Activated naive CD4-positive, alpha-beta T cell treated with anti-CD3 and anti-CD28 coated beads, Interleukin-2, amount 10 ng/mL, durations not matched to agents 7 days and 5 days (primary cell): ENCODE results near the gene CEMP1.

ENCODE experiments used
- CTCF ChIA-PET: fragments of 350-600 bp; sonication (Branson Sonifier 250); formaldehyde crosslinking; loops from one replicate; lab custom pipeline; 2021; ENCODE audit warnings: antibody characterized with exemption; lab: Charles Lee
- DNase-seq: peaks from one replicate; pipeline ENCODE4 v3.0.0-alpha.2; 2020
- H3K27ac Mint-ChIP-seq: one replicate; pipeline ENCODE4 v1.8.0; 2021; ENCODE audit warnings: mild to moderate bottlenecking, moderate library complexity, mixed read lengths
- H3K27me3 Mint-ChIP-seq: one replicate; pipeline ENCODE4 v1.8.0; 2021; ENCODE audit warnings: mild to moderate bottlenecking, mixed read lengths
- H3K36me3 Mint-ChIP-seq: one replicate; pipeline ENCODE4 v1.8.0; 2021; ENCODE audit warnings: mixed read lengths
- H3K4me1 Mint-ChIP-seq: one replicate; pipeline ENCODE4 v1.8.0; 2021; ENCODE audit warnings: mixed read lengths
- H3K4me3 Mint-ChIP-seq: one replicate; pipeline ENCODE4 v1.8.0; 2021; ENCODE audit warnings: mild to moderate bottlenecking, moderate library complexity, mixed read lengths
- H3K9me3 Mint-ChIP-seq: one replicate; pipeline ENCODE4 v1.8.0; 2021; ENCODE audit warnings: mixed read lengths

CEMP1 gene

GRCh38 chr16:2496223-2497115 is 34.7 kb downstream of the CEMP1 start:
- Mint-ChIP-seq H3K36me3 (no peaks in the 10 kb centered on the region), H3K27ac (no peak overlapping the region)
- CTCF ChIA-PET = interaction anchor here (1.1 kb wide), 1 partner anchor 15 kb away, joined by 4 read pairs; no protein-coding TSS in a partner anchor

GRCh38 chr16:2495041-2495440 is 36.2 kb downstream of the CEMP1 start:
- Mint-ChIP-seq H3K27ac (no peak overlapping the region), H3K4me3 (no peak overlapping the region), H3K36me3 (no peaks in the 10 kb centered on the region), H3K4me1 (no peaks in the 10 kb centered on the region), H3K27me3 (no peaks in the 10 kb centered on the region), H3K9me3 (no peaks in the 10 kb centered on the region)
- CTCF ChIA-PET = interaction anchor here (1.1 kb wide), 1 partner anchor 16 kb away, joined by 4 read pairs; no protein-coding TSS in a partner anchor
- DNase-seq = no peak

More at GRCh38 chr16:2496223-2497115, 34.7 kb downstream of the CEMP1 start:
- Mint-ChIP-seq H3K4me3 (no peak overlapping the region), H3K4me1 (no peaks in the 10 kb centered on the region), H3K27me3 (no peaks in the 10 kb centered on the region), H3K9me3 (no peaks in the 10 kb centered on the region)
- DNase-seq = no peak

DNA sequence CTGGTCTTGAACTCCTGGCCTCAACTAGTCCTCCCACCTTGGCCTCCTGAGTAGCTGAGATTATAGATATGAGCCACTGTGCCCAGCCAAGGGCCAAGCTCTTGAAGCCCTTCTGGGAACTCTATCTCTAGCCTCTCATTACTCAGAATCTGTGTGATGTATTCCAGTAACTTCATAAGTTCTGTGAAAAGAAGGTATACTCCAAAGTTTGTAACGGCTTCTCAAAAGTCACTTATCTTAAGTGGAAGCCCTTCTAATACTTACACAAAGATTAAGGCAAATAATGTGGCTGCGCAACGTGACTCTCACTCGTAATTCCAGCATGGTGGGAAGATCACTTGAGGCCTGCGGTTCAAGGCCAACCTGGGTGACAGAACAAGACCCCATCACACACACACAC is 36.6 kb downstream of the CEMP1 start:
- Mint-ChIP-seq H3K36me3 (no peaks in the 10 kb centered on the region), H3K4me3 (no peak overlapping the region), H3K4me1 (no peaks in the 10 kb centered on the region), H3K27me3 (no peaks in the 10 kb centered on the region), H3K9me3 (no peaks in the 10 kb centered on the region), H3K27ac (no peak overlapping the region)
- CTCF ChIA-PET = interaction anchor here (1.3 kb wide), 1 partner anchor 65 kb away, joined by 3 read pairs; no protein-coding TSS in a partner anchor
- no peak for DNase-seq

GRCh38 chr16:2493605-2494004 is 37.6 kb downstream of the CEMP1 start:
- DNase-seq = no peak
- H3K4me3 Mint-ChIP-seq = no peak overlapping the region
- no peaks in the 10 kb centered on the region for H3K36me3 Mint-ChIP-seq
- CTCF ChIA-PET = interaction anchor here (1.3 kb wide), 1 partner anchor 64 kb away, joined by 3 read pairs; no protein-coding TSS in a partner anchor
- no peaks in the 10 kb centered on the region for H3K27me3 Mint-ChIP-seq
- no peaks in the 10 kb centered on the region for H3K9me3 Mint-ChIP-seq
- no peak overlapping the region for H3K27ac Mint-ChIP-seq
- H3K4me1 Mint-ChIP-seq = no peaks in the 10 kb centered on the region

- peaks cover 2% of the 10 kb centered on the region for H3K27me3 Mint-ChIP-seq
- DNase-seq = no peak
- peaks cover 9% of the 10 kb centered on the region for H3K4me1 Mint-ChIP-seq
- H3K27ac Mint-ChIP-seq = no peak overlapping the region
- no peaks in the 10 kb centered on the region for H3K9me3 Mint-ChIP-seq
- CTCF ChIA-PET = interaction anchor here (2.0 kb wide), 1 partner anchor 9 kb away, joined by 6 read pairs; no protein-coding TSS in a partner anchor
- no peaks in the 10 kb centered on the region for H3K36me3 Mint-ChIP-seq
- H3K4me3 Mint-ChIP-seq = no peak overlapping the region
Measured at GRCh38 chr16:2492292-2492691, 38.9 kb downstream of the CEMP1 start.

DNA sequence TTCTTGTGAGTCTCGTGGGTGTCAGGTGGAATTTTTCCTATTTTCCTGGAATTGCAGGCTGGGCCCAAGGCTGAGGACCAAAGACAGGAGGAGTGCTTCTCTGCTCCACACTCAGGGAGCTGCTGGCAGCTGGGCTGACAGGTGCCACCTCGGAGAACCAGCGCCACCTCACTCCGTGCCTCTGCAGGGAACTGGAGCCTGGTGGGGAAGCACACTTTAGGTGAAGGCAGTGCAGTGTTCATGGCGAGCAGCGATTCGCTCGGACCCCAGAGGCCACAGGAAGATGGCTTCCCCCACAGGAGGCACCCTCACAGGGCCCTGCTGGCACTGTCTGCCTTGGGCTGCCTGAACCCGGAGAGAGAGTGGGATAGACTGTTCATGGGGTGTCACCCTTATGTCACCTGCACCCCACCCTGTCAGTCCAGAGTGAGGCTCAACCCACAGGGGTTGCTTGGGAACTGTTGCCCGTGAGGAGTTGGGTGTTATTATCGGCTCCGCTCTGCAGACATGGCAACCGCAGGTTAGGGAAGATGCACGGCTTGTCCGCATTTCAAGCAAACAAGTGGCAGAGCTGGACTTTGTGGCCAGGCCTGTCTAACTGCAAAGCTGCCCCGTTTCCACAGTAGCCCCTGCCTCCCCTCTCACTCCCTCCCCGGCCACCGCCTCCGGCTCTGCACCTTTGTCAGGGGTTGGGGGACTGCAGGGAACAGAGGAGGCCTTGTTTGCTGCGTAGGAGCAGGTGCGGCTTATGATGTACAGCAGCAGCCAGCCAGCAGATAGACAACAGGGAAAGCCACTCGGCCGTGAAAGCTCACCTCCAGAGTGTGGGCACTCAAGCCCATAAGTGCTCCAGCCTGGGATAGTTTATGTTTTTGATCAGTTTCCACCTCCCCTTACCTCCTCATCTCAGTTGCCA is 40.8 kb downstream of the CEMP1 start:
- Mint-ChIP-seq H3K9me3 (no peaks in the 10 kb centered on the region), H3K36me3 (no peaks in the 10 kb centered on the region), H3K27ac (peak overlapping the region; percentile 49), H3K4me1 (peaks cover 18% of the 10 kb centered on the region), H3K27me3 (peaks cover 7% of the 10 kb centered on the region), H3K4me3 (no peak overlapping the region)
- CTCF ChIA-PET = no interaction called here
- DNase-seq = no peak

- H3K27ac Mint-ChIP-seq = no peak overlapping the region
- no peak overlapping the region for H3K4me3 Mint-ChIP-seq
- H3K36me3 Mint-ChIP-seq = no peaks in the 10 kb centered on the region
- H3K4me1 Mint-ChIP-seq = peaks cover 20% of the 10 kb centered on the region
- CTCF ChIA-PET = interaction anchor here (0.6 kb wide), 1 partner anchor 335 kb away, joined by 3 read pairs; no protein-coding TSS in a partner anchor
- peaks cover 7% of the 10 kb centered on the region for H3K27me3 Mint-ChIP-seq
- no peak for DNase-seq
- H3K9me3 Mint-ChIP-seq = no peaks in the 10 kb centered on the region
Measured at GRCh38 chr16:2489581-2489980, 41.6 kb downstream of the CEMP1 start.

DNA sequence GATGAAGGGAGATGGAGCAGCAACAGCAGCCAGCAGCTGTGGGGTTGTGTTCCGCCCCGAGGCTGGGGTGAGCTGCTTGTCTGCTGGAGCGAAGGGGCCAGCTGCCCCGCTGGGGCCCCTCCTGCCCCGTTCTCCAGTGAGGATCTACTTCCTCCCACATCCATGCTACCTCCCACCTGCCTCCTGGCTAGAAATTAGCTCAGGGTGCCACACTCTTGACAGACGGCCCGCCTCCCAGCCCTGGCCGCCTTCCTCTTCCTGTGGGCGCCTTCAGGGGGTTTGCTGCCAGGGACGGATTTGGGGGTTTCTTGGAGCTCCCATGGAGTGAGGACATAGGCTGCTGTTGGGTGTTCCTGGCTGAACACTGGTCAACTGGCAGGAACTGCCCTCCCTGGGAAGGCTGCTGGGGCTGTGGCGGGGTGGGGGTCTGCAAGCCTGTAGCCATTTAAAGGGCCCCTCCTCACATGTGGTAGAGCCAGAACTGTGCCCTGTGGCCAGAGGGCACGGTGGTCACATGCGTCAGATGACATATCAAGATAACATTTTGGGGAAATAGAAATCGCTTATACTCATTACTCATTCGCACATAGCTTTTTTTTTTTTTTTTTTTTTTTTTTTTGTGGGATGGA is 43.2 kb downstream of the CEMP1 start:
- Mint-ChIP-seq H3K36me3 (no peaks in the 10 kb centered on the region), H3K9me3 (no peaks in the 10 kb centered on the region), H3K4me1 (peaks cover 20% of the 10 kb centered on the region), H3K27me3 (peaks cover 7% of the 10 kb centered on the region), H3K4me3 (no peak overlapping the region), H3K27ac (no peak overlapping the region)
- CTCF ChIA-PET = interaction anchor here (0.9 to 1.6 kb wide), 4 partner anchors 13 to 293 kb away, joined by 3 to 5 read pairs (median 4); partner anchors contain the start of gene ABCA3
- DNase-seq = no peak

DNA sequence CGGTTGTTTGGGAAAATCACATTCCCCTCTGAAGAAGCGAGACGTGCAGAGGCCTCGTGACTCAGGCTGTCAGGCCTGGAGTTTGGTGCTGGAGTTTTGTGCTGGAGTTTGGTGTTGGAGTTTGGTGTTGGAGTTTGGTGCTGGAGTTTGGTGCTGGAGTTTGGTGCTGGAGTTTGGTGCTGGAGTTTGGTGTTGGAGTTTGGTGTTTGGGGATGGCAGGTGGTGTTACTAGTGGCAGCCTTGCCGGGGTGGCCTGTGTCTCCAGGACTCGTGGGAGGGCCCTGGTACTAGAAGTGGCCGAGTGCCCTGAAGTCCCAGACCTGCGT is 43.7 kb downstream of the CEMP1 start:
- peaks cover 20% of the 10 kb centered on the region for H3K4me1 Mint-ChIP-seq
- no peaks in the 10 kb centered on the region for H3K36me3 Mint-ChIP-seq
- no peaks in the 10 kb centered on the region for H3K9me3 Mint-ChIP-seq
- peak overlapping the region; percentile 1 for H3K4me3 Mint-ChIP-seq
- no peak for DNase-seq
- peak overlapping the region; percentile 8 for H3K27ac Mint-ChIP-seq
- CTCF ChIA-PET = interaction anchor here (0.9 to 1.7 kb wide), 5 partner anchors 13 to 293 kb away, joined by 3 to 12 read pairs (median 4); partner anchors contain the start of gene ABCA3
- peaks cover 7% of the 10 kb centered on the region for H3K27me3 Mint-ChIP-seq

DNA sequence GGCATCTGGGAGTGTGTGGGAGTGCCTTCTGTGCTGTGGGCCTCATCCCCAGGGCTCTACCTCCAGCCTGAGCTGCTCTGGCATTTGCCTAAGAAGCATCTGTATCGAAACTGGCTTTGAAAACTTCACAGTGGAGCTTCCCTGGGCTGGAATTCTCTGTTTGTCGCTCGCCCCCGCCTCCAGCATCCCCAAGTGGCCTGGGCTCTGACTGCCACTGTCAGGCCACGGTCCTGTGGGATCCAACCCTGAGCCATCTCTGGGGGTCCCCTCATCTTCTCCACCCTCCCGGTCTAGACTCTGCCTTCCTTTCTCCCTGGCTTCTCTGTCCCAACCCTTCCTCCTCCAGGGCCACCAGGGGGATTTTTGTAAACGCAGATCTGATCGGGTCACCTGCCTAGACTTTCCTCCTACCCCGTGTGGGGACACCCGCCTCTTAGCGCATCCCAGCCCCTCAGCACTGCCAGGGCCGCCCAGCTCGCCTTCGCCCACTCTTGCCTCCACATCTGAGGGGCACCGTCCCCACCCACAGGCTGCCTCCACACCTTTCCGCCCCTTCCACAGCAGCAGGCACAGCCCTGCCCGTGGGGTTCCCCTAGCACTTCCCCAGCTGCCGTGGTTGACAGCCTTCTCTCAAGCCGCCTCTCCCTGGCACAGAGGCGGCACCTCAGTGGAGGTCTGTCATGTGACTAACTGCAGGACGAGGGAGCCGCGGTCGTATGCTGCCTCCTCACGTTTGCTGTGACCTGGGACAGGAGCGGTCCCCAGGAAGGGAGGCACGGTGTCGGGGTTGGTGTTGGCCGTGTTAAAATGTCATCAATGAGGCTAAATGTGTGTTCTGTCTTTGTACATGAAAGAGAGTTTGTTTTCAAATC is 44.3 kb downstream of the CEMP1 start:
- Mint-ChIP-seq H3K4me1 (peaks cover 20% of the 10 kb centered on the region), H3K36me3 (no peaks in the 10 kb centered on the region), H3K27ac (peak overlapping the region; percentile 8), H3K27me3 (peaks cover 7% of the 10 kb centered on the region), H3K4me3 (peak overlapping the region; percentile 34), H3K9me3 (no peaks in the 10 kb centered on the region)
- peak; percentile 87 for DNase-seq
- CTCF ChIA-PET = interaction anchor here (0.6 to 1.7 kb wide), 10 partner anchors 10 to 292 kb away, joined by 3 to 12 read pairs (median 4); partner anchors contain the start of genes ABCA3 and NTN3

- H3K4me1 Mint-ChIP-seq = peaks cover 20% of the 10 kb centered on the region
Measured at GRCh38 chr16:2485811-2486507, 45.2 kb downstream of the CEMP1 start.

GRCh38 chr16:2484898-2485508 is 46.2 kb downstream of the CEMP1 start:
- CTCF ChIA-PET = interaction anchor here (1.4 kb wide), 1 partner anchor 16 kb away, joined by 3 read pairs; no protein-coding TSS in a partner anchor
- no peak overlapping the region for H3K27ac Mint-ChIP-seq
- H3K4me3 Mint-ChIP-seq = no peak overlapping the region

More at GRCh38 chr16:2485811-2486507, 45.2 kb downstream of the CEMP1 start:
- Mint-ChIP-seq H3K9me3 (no peaks in the 10 kb centered on the region), H3K27ac (no peak overlapping the region), H3K4me3 (no peak overlapping the region), H3K36me3 (no peaks in the 10 kb centered on the region), H3K27me3 (peaks cover 7% of the 10 kb centered on the region)
- no peak for DNase-seq
- CTCF ChIA-PET = interaction anchor here (1.1 to 1.7 kb wide), 5 partner anchors 9 to 291 kb away, joined by 3 to 12 read pairs (median 5); no protein-coding TSS in a partner anchor

More at GRCh38 chr16:2484898-2485508, 46.2 kb downstream of the CEMP1 start:
- no peak for DNase-seq
- no peaks in the 10 kb centered on the region for H3K9me3 Mint-ChIP-seq
- no peaks in the 10 kb centered on the region for H3K36me3 Mint-ChIP-seq
- peaks cover 20% of the 10 kb centered on the region for H3K4me1 Mint-ChIP-seq
- H3K27me3 Mint-ChIP-seq = peaks cover 7% of the 10 kb centered on the region
